ENCODE data around the gene WHRN. TPM values are rescaled to one million over a fixed set of nuclear protein-coding genes. Genes with fewer than 3 reads are reported as not detected.

WHRN gene
- total RNA-seq, 1 experiment from 2014 or later = 1.4 TPM

GRCh38 chr9:114445616-114446015, 59.7 kb downstream of the WHRN start:
- no peak for DNase-seq
- ChIA-PET CTCF (no interaction called here), POLR2A (no interaction called here)
- Histone ChIP-seq H3K9me3 (no peaks in the 10 kb centered on the region), H3K27me3 (replicated peaks; ENCODE audit: control insufficient read depth, insufficient read depth, low read length) (no peaks in the 10 kb centered on the region; the same call in 1 of the 2 replicates), H3K36me3 (ENCODE audit: control insufficient read depth, insufficient read depth, low read length) (no peaks in the 10 kb centered on the region), H3K4me3 (ENCODE audit: low read depth, low read length) (no peak overlapping the region), H3K4me1 (no peaks in the 10 kb centered on the region)
- H3K4me3 Mint-ChIP-seq (ENCODE audit: unreplicated experiment) = no peak overlapping the region
- BruUV-seq (replicated peaks) = no TSS peak
- peaks cover 4% of the 10 kb centered on the region for H3K27me3 Mint-ChIP-seq (ENCODE audit: insufficient read depth, unreplicated experiment)
- no peaks in the 10 kb centered on the region for H3K9me3 Mint-ChIP-seq (ENCODE audit: unreplicated experiment)
- no peaks in the 10 kb centered on the region for H3K36me3 Mint-ChIP-seq (ENCODE audit: insufficient read depth, unreplicated experiment)
- TF ChIP-seq, protein P1, sequence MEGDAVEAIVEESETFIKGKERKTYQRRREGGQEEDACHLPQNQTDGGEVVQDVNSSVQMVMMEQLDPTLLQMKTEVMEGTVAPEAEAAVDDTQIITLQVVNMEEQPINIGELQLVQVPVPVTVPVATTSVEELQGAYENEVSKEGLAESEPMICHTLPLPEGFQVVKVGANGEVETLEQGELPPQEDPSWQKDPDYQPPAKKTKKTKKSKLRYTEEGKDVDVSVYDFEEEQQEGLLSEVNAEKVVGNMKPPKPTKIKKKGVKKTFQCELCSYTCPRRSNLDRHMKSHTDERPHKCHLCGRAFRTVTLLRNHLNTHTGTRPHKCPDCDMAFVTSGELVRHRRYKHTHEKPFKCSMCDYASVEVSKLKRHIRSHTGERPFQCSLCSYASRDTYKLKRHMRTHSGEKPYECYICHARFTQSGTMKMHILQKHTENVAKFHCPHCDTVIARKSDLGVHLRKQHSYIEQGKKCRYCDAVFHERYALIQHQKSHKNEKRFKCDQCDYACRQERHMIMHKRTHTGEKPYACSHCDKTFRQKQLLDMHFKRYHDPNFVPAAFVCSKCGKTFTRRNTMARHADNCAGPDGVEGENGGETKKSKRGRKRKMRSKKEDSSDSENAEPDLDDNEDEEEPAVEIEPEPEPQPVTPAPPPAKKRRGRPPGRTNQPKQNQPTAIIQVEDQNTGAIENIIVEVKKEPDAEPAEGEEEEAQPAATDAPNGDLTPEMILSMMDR (IDR thresholded peaks at IDR 0.05; ENCODE audit: insufficient read depth in 1 of 2, low read depth in 1 of 2, low read length in 1 of 2, severe bottlenecking in 1 of 2, unreplicated experiment in 1 of 2) = no peak
- H3K4me1 Mint-ChIP-seq (ENCODE audit: low read depth, unreplicated experiment) = no peaks in the 10 kb centered on the region
- no peak overlapping the region for H3K27ac Mint-ChIP-seq (ENCODE audit: unreplicated experiment)
- intact Hi-C loops (cut with micrococcal nuclease; ENCODE audit: unreplicated experiment) = no loop called here

DNA sequence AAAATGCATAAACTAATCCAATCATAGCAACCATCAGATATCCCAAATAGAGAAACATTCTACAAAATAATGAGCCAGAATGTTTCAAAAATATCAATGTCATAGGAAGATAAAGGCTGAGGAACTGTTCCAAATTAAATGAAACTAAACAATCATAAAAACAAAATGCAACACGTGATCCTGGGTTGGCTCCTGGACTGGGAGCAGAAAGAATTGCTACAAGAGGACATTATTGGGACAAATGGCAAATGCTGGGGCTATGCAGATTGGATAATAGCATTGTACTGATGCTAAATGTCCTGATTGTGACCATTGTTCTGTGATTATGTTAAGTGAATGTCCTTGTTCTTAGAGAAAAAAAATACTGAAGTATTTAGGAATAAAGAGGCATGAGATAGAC, 63.3 kb downstream of the WHRN start:
- H3K27ac Mint-ChIP-seq (ENCODE audit: unreplicated experiment) = no peak overlapping the region
- Histone ChIP-seq H3K27me3 (replicated peaks; ENCODE audit: control insufficient read depth, insufficient read depth, low read length) (no peaks in the 10 kb centered on the region; the same call in 1 of the 2 replicates), H3K9me3 (no peaks in the 10 kb centered on the region), H3K4me3 (ENCODE audit: low read depth, low read length) (no peak overlapping the region), H3K36me3 (ENCODE audit: control insufficient read depth, insufficient read depth, low read length) (no peaks in the 10 kb centered on the region), H3K4me1 (no peaks in the 10 kb centered on the region)
- H3K4me3 Mint-ChIP-seq (ENCODE audit: unreplicated experiment) = no peak overlapping the region
- peaks cover 4% of the 10 kb centered on the region for H3K27me3 Mint-ChIP-seq (ENCODE audit: insufficient read depth, unreplicated experiment)
- BruUV-seq (replicated peaks) = no TSS peak
- ChIA-PET POLR2A (no interaction called here), CTCF (no interaction called here)
- intact Hi-C loops (cut with micrococcal nuclease; ENCODE audit: unreplicated experiment) = no loop called here
- no peak for DNase-seq
- H3K4me1 Mint-ChIP-seq (ENCODE audit: low read depth, unreplicated experiment) = no peaks in the 10 kb centered on the region
- H3K36me3 Mint-ChIP-seq (ENCODE audit: insufficient read depth, unreplicated experiment) = no peaks in the 10 kb centered on the region
- TF ChIP-seq, protein P1 (IDR thresholded peaks at IDR 0.05; ENCODE audit: insufficient read depth in 1 of 2, low read depth in 1 of 2, low read length in 1 of 2, severe bottlenecking in 1 of 2, unreplicated experiment in 1 of 2) = no peak
- no peaks in the 10 kb centered on the region for H3K9me3 Mint-ChIP-seq (ENCODE audit: unreplicated experiment)

- CTCF ChIA-PET = interaction anchor here (0.6 kb wide), 1 partner anchor 39 kb away, joined by 3 read pairs; no protein-coding TSS in a partner anchor
- Histone ChIP-seq H3K4me3 (ENCODE audit: low read depth, low read length) (no peak overlapping the region), H3K27me3 (replicated peaks; ENCODE audit: control insufficient read depth, insufficient read depth, low read length) (no peaks in the 10 kb centered on the region), H3K4me1 (no peaks in the 10 kb centered on the region), H3K9me3 (no peaks in the 10 kb centered on the region), H3K36me3 (ENCODE audit: control insufficient read depth, insufficient read depth, low read length) (no peaks in the 10 kb centered on the region)
- Mint-ChIP-seq H3K9me3 (ENCODE audit: unreplicated experiment) (no peaks in the 10 kb centered on the region), H3K36me3 (ENCODE audit: insufficient read depth, unreplicated experiment) (no peaks in the 10 kb centered on the region), H3K27ac (ENCODE audit: unreplicated experiment) (no peak overlapping the region), H3K27me3 (ENCODE audit: insufficient read depth, unreplicated experiment) (no peaks in the 10 kb centered on the region), H3K4me1 (ENCODE audit: low read depth, unreplicated experiment) (no peaks in the 10 kb centered on the region), H3K4me3 (ENCODE audit: unreplicated experiment) (no peak overlapping the region)
- no TSS peak for BruUV-seq (replicated peaks)
- TF ChIP-seq, protein P1 (IDR thresholded peaks at IDR 0.05; ENCODE audit: insufficient read depth in 1 of 2, low read depth in 1 of 2, low read length in 1 of 2, severe bottlenecking in 1 of 2, unreplicated experiment in 1 of 2) = no peak
- POLR2A ChIA-PET = no interaction called here
- intact Hi-C loops (cut with micrococcal nuclease; ENCODE audit: unreplicated experiment) = no loop called here
- DNase-seq = no peak
These were observed 67.8 kb downstream of the WHRN start for GRCh38 chr9:114437401-114437893.
